HepG2 (cell line): ENCODE data around the gene IP6K3. TPM values are rescaled to one million over a fixed set of nuclear protein-coding genes. Genes with fewer than 3 reads are reported as not detected.

Experiments
- ATM ChIP-seq: fragments of 450-650 bp; IDR thresholded peaks from 2 replicates; pipeline ENCODE4 v1.7.1; 2017; ENCODE audit warnings: mild to moderate bottlenecking, borderline replicate concordance
- ERF ChIP-seq: IDR thresholded peaks from 2 replicates; pipeline ENCODE4 v1.6.1; 2018; ENCODE audit warnings: missing biosample characterization, missing genetic modification reagents
- HDAC1 ChIP-seq: sonication (generic); formaldehyde crosslinking; IDR thresholded peaks from 2 replicates; pipeline ENCODE4 v1.5.1; 2020; ENCODE audit warnings: mild to moderate bottlenecking, missing genetic modification reagents
- KMT2B ChIP-seq: IDR thresholded peaks from 2 replicates; pipeline ENCODE4 v1.6.1; 2016; ENCODE audit warnings: missing genetic modification reagents, missing compliant biosample characterization
- MYC ChIP-seq: sonication (generic); formaldehyde crosslinking; IDR thresholded peaks from 2 replicates; pipeline ENCODE4 v1.9.0; 2021; ENCODE audit warnings: missing genetic modification reagents, borderline replicate concordance
- NFATC3 ChIP-seq: sonication (generic); formaldehyde crosslinking; IDR thresholded peaks from 2 replicates; pipeline ENCODE4 v1.5.1; 2020; ENCODE audit warnings: mild to moderate bottlenecking, missing genetic modification reagents
- NPAS2 ChIP-seq: sonication (generic); formaldehyde crosslinking; IDR thresholded peaks from 2 replicates; pipeline ENCODE4 v1.8.0; 2022; ENCODE audit warnings: mild to moderate bottlenecking, missing genetic modification reagents, borderline replicate concordance
- SOX5 ChIP-seq: IDR thresholded peaks from 2 replicates; pipeline ENCODE4 v1.6.1; 2016; ENCODE audit warnings: borderline replicate concordance
- ZNF670 ChIP-seq: sonication (generic); formaldehyde crosslinking; IDR thresholded peaks from 2 replicates; pipeline ENCODE4 v1.8.0; 2022; ENCODE audit warnings: mild to moderate bottlenecking, missing genetic modification reagents, borderline replicate concordance
- ZSCAN25 ChIP-seq: sonication (generic); formaldehyde crosslinking; IDR thresholded peaks from 2 replicates; pipeline ENCODE4 v1.8.0; 2022; ENCODE audit warnings: mild to moderate bottlenecking, missing genetic modification reagents
- polyA plus RNA-seq, 8 experiments: library from polyadenylated mRNA; depleted of rRNA in 3 of 8; stranded (reverse) in 7 of 8; unstranded in 1 of 8; fragments of >200 nt; fragmentation: Illumina TruSeq in 4 of 8; extraction: Trizol in 4 of 8; gene quantifications; 2 replicates each; pipeline versions ENCODE4 v1.2.1 to v1.2.3, GENCODE V29; 2011 to 2016; ENCODE audit warnings: low read depth in 4 of 8, missing spikeins in 1 of 8, mixed read lengths in 1 of 8; ENCODE audit not compliant: insufficient read depth in 1 of 8
- total RNA-seq, 5 experiments: library from RNA; depleted of rRNA; stranded (reverse); fragments of >200 nt; fragmentation: Illumina TruSeq; extraction: Trizol; gene quantifications; 2 replicates each; pipeline ENCODE4 v1.2.3, GENCODE V29; 2016; ENCODE audit warnings: low read depth in 1 of 5
- TF ChIP-seq, protein P1 (sequence below): sonication (generic); formaldehyde crosslinking; IDR thresholded peaks from 2 replicates; pipeline ENCODE4 v1.5.0; 2020; ENCODE audit warnings: missing genetic modification reagents, mild to moderate bottlenecking, borderline replicate concordance
- TF ChIP-seq, protein P2 (sequence below): sonication (generic); formaldehyde crosslinking; IDR thresholded peaks from 2 replicates; pipeline ENCODE4 v1.4.0; 2020; ENCODE audit warnings: missing genetic modification reagents; ENCODE audit errors: not compliant biosample characterization
- TF ChIP-seq, protein P3 (sequence below): sonication (generic); formaldehyde crosslinking; IDR thresholded peaks from 2 replicates; pipeline ENCODE4 v1.4.0; 2020; ENCODE audit warnings: low read depth, mild to moderate bottlenecking, missing genetic modification reagents
- TF ChIP-seq, protein P4 (sequence below): IDR thresholded peaks from 2 replicates; pipeline ENCODE4 v1.6.1; 2016; ENCODE audit warnings: missing compliant biosample characterization, missing genetic modification reagents, borderline replicate concordance
- TF ChIP-seq, protein P5 (sequence below), 2 experiments: sonication (generic) in 1 of 2; formaldehyde crosslinking in 1 of 2; IDR thresholded peaks; 2 replicates each; pipeline versions ENCODE4 v1.6.1 to v1.9.0; 2014 to 2022; ENCODE audit warnings: antibody characterized with exemption in 1 of 2, borderline replicate concordance in 1 of 2, inconsistent platforms in 1 of 2, low read depth in 1 of 2, missing genetic modification reagents in 1 of 2

Gene IP6K3
- total and polyA plus RNA-seq, 2 of the 13 experiments (the other 11 are each of a cell fraction or from before 2014, with no cell fraction given) = 0.11 to 0.18 TPM

DNA sequence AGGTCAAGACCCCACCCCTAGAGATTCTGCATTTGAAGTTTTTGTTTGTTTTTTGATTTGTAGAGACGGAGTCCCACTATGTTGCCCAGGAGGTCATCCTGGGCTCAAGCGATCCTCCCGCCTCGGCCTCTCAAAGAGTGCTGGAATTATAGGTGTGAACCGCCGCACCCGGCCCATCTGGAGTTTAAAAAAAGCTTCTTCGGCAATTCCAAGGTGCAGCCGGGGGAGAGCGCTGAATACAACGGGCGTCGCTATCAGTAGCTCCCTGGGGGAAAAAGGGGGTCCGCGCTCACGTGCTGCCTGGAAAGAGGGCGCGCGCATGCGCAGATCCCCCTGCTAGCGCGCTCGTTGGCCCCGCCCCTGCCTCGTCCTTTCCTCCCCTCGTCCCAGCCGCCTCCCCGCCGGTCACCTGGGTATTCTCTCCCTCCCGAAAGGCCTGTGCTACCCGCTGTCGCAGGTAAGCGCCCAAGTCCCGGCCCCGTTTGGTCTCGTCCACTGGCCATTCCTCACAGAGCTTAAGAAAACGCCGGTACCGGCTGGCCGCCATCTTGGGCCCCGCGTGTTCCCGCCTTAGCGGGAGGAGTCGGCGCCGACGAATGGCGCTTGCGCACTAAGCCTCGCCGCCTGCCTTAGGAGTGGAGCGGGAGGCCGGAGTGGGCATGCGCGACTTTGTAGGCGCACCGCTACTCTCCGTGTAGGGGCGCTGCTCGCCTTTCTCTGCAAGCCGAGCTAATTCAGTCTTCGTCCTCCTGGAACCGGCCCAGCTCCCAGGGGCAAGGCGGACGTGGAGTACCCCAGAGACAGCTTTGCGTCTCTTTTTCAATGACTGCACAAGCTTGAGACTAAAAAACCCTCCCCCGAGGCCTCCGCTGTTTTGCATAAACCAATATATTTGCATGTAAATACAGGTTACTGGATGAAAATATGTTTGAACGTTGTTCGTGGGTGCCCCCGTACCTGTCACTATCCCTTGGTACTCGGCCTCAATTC, 35.3 kb downstream of the IP6K3 start, which contains the start of gene UQCC2 (continued):
- TF ChIP-seq NFATC3 (CRISPR knock-in tag) (peak; percentile 84; the same call in 1 of the 2 replicates), KMT2B (CRISPR knock-in tag) (peak; percentile 87), ERF (CRISPR knock-in tag) (peak; percentile 77), MYC (CRISPR knock-in tag) (peak; percentile 94), NPAS2 (CRISPR knock-in tag) (no peak), ATM (no peak), ZSCAN25 (CRISPR knock-in tag) (no peak), HDAC1 (CRISPR knock-in tag) (no peak; the same call in 1 of the 2 replicates), ZNF670 (CRISPR knock-in tag) (no peak), SOX5 (0 out of 2 replicates have a peak, but pooled peaks have one; percentile 11)
- TF ChIP-seq, protein P1, sequence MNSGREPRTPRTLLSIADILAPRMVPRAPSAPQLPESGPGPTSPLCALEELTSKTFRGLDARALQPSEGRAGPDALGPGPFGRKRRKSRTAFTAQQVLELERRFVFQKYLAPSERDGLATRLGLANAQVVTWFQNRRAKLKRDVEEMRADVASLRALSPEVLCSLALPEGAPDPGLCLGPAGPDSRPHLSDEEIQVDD (CRISPR knock-in tag) = peak; percentile 92
- TF ChIP-seq, protein P2, sequence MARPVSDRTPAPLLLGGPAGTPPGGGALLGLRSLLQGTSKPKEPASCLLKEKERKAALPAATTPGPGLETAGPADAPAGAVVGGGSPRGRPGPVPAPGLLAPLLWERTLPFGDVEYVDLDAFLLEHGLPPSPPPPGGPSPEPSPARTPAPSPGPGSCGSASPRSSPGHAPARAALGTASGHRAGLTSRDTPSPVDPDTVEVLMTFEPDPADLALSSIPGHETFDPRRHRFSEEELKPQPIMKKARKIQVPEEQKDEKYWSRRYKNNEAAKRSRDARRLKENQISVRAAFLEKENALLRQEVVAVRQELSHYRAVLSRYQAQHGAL (CRISPR knock-in tag) = peak; percentile 33
- TF ChIP-seq, protein P3, sequence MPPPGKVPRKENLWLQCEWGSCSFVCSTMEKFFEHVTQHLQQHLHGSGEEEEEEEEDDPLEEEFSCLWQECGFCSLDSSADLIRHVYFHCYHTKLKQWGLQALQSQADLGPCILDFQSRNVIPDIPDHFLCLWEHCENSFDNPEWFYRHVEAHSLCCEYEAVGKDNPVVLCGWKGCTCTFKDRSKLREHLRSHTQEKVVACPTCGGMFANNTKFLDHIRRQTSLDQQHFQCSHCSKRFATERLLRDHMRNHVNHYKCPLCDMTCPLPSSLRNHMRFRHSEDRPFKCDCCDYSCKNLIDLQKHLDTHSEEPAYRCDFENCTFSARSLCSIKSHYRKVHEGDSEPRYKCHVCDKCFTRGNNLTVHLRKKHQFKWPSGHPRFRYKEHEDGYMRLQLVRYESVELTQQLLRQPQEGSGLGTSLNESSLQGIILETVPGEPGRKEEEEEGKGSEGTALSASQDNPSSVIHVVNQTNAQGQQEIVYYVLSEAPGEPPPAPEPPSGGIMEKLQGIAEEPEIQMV = peak; percentile 3; the same call in 1 of the 2 replicates
- TF ChIP-seq, protein P4, sequence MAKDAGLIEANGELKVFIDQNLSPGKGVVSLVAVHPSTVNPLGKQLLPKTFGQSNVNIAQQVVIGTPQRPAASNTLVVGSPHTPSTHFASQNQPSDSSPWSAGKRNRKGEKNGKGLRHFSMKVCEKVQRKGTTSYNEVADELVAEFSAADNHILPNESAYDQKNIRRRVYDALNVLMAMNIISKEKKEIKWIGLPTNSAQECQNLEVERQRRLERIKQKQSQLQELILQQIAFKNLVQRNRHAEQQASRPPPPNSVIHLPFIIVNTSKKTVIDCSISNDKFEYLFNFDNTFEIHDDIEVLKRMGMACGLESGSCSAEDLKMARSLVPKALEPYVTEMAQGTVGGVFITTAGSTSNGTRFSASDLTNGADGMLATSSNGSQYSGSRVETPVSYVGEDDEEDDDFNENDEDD (CRISPR knock-in tag) = peak; percentile 95
- TF ChIP-seq, protein P5, sequence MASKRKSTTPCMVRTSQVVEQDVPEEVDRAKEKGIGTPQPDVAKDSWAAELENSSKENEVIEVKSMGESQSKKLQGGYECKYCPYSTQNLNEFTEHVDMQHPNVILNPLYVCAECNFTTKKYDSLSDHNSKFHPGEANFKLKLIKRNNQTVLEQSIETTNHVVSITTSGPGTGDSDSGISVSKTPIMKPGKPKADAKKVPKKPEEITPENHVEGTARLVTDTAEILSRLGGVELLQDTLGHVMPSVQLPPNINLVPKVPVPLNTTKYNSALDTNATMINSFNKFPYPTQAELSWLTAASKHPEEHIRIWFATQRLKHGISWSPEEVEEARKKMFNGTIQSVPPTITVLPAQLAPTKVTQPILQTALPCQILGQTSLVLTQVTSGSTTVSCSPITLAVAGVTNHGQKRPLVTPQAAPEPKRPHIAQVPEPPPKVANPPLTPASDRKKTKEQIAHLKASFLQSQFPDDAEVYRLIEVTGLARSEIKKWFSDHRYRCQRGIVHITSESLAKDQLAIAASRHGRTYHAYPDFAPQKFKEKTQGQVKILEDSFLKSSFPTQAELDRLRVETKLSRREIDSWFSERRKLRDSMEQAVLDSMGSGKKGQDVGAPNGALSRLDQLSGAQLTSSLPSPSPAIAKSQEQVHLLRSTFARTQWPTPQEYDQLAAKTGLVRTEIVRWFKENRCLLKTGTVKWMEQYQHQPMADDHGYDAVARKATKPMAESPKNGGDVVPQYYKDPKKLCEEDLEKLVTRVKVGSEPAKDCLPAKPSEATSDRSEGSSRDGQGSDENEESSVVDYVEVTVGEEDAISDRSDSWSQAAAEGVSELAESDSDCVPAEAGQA (IDR thresholded peaks at IDR 0.05; ENCODE audit: low read depth) = peak; percentile 76
- TF ChIP-seq, protein P5 (CRISPR knock-in tag; IDR thresholded peaks at IDR 0.05; ENCODE audit: borderline replicate concordance) = no peak
